OCI-LY3 (cell line): Measurements from ENCODE around the gene JAKMIP2.

Experiments used
- H2AFZ ChIP-seq: fragments of 200-600, 300-600 bp; shearing (Covaris generic); 2 replicates; pipeline ENCODE4 v1.6.0; 2014; ENCODE audit warnings: antibody characterized with exemption, low read depth, low read length
- H3K27ac ChIP-seq: fragments of 200-600, 300-600 bp; sonication (generic); 2 replicates; pipeline ENCODE4 v1.5.1; 2014; ENCODE audit warnings: mild to moderate bottlenecking, low read length, moderate library complexity, mixed read lengths
- H3K27me3 ChIP-seq: fragments of 200-600, 300-600 bp; sonication (generic); 2 replicates; pipeline ENCODE4 v1.6.1; 2014; ENCODE audit warnings: low read depth, low read length, mixed read lengths
- H3K36me3 ChIP-seq: fragments of 200-600, 300-600 bp; sonication (generic); replicated peaks from 2 replicates; pipeline ENCODE3; 2014; ENCODE audit warnings: low read depth, low read length, mixed read lengths
- H3K4me1 ChIP-seq: fragments of 300-600, 200-600 bp; sonication (generic); 2 replicates; pipeline ENCODE4 v1.6.1; 2014; ENCODE audit warnings: low read length, mixed read lengths
- H3K4me2 ChIP-seq: fragments of 200-600, 300-600 bp; sonication (generic); 2 replicates; pipeline ENCODE4 v1.6.1; 2014; ENCODE audit warnings: low read length, mixed read lengths
- H3K4me3 ChIP-seq: fragments of 300-600, 200-600 bp; sonication (generic); 2 replicates; pipeline ENCODE4 v1.5.1; 2014; ENCODE audit warnings: antibody characterized with exemption, mild to moderate bottlenecking, low read length, moderate library complexity
- H3K79me2 ChIP-seq: fragments of 300-600, 200-600 bp; shearing (Covaris generic); 2 replicates; pipeline ENCODE4 v1.6.1; 2014; ENCODE audit warnings: mild to moderate bottlenecking, low read length, mixed read lengths
- H3K9ac ChIP-seq: fragments of 300-600, 200-600 bp; shearing (Covaris generic); 2 replicates; pipeline ENCODE4 v1.6.0; 2014; ENCODE audit warnings: mild to moderate bottlenecking, low read length, moderate library complexity
- H3K9me3 ChIP-seq: fragments of 200-600, 300-600 bp; shearing (Covaris generic); 2 replicates; pipeline ENCODE4 v1.6.1; 2014; ENCODE audit warnings: low read length, mixed read lengths; ENCODE audit not compliant: insufficient read depth
- H4K20me1 ChIP-seq: fragments of 200-600, 300-600 bp; sonication (generic); 2 replicates; pipeline ENCODE4 v1.6.1; 2016; ENCODE audit warnings: low read length, mixed read lengths; ENCODE audit not compliant: insufficient read depth
- CTCF ChIP-seq: fragments of 200-600, 300-600 bp; sonication (generic); IDR thresholded peaks from 2 replicates; pipeline ENCODE4 v1.5.1; 2014; ENCODE audit warnings: antibody characterized with exemption, low read length, low read depth
- EZH2phosphoT487 ChIP-seq: fragments of 200-600 bp; shearing (Covaris generic); IDR thresholded peaks from 2 replicates; pipeline ENCODE4 v1.6.1; 2018; ENCODE audit warnings: antibody characterized with exemption, mixed run types, low read depth

Gene JAKMIP2

GRCh38 chr5:147819261-147819770, 36.8 kb upstream of the JAKMIP2 start:
- 0 out of 2 replicates have a peak, but pooled peaks cover 6% of the 10 kb centered on the region for H3K27me3 ChIP-seq
- no peak overlapping the region for H3K4me3 ChIP-seq
- H3K4me1 ChIP-seq = no peaks in the 10 kb centered on the region
- H3K4me2 ChIP-seq = no peak overlapping the region
- no peak overlapping the region for H2AFZ ChIP-seq
- no peaks in the 10 kb centered on the region for H3K79me2 ChIP-seq
- H3K9me3 ChIP-seq = no peaks in the 10 kb centered on the region
- H4K20me1 ChIP-seq = no peaks in the 10 kb centered on the region
- H3K36me3 ChIP-seq = no peaks in the 10 kb centered on the region
- TF ChIP-seq CTCF (no peak), EZH2phosphoT487 (no peak)
- no peak overlapping the region for H3K9ac ChIP-seq
- no peak overlapping the region for H3K27ac ChIP-seq

- Histone ChIP-seq H2AFZ (no peak overlapping the region), H3K9ac (no peak overlapping the region), H3K4me3 (no peak overlapping the region), H3K4me1 (no peaks in the 10 kb centered on the region), H3K4me2 (no peak overlapping the region), H3K9me3 (no peaks in the 10 kb centered on the region), H3K36me3 (no peaks in the 10 kb centered on the region), H4K20me1 (no peaks in the 10 kb centered on the region), H3K79me2 (no peaks in the 10 kb centered on the region), H3K27me3 (0 out of 2 replicates have a peak, but pooled peaks cover 6% of the 10 kb centered on the region), H3K27ac (no peak overlapping the region)
- TF ChIP-seq CTCF = no peak
- TF ChIP-seq EZH2phosphoT487 = no peak
These were observed 35.8 kb upstream of the JAKMIP2 start for GRCh38 chr5:147818290-147818689.

- TF ChIP-seq CTCF = no peak
- no peak for TF ChIP-seq EZH2phosphoT487
- no peaks in the 10 kb centered on the region for H3K36me3 ChIP-seq
- no peaks in the 10 kb centered on the region for H3K4me1 ChIP-seq
- H3K79me2 ChIP-seq = no peaks in the 10 kb centered on the region
- no peak overlapping the region for H2AFZ ChIP-seq
- no peaks in the 10 kb centered on the region for H3K27me3 ChIP-seq
- no peak overlapping the region for H3K4me3 ChIP-seq
- no peaks in the 10 kb centered on the region for H4K20me1 ChIP-seq
- H3K9me3 ChIP-seq = no peaks in the 10 kb centered on the region
- H3K4me2 ChIP-seq = no peak overlapping the region
- no peak overlapping the region for H3K9ac ChIP-seq
- H3K27ac ChIP-seq = no peak overlapping the region
These were observed 31.2 kb upstream of the JAKMIP2 start for GRCh38 chr5:147813696-147814095.

- no peaks in the 10 kb centered on the region for H4K20me1 ChIP-seq
- H3K4me1 ChIP-seq = peaks cover 6% of the 10 kb centered on the region
- H3K27me3 ChIP-seq = no peaks in the 10 kb centered on the region
- TF ChIP-seq CTCF = no peak
- TF ChIP-seq EZH2phosphoT487 = no peak
- H3K27ac ChIP-seq = no peak overlapping the region
- H3K4me3 ChIP-seq = no peak overlapping the region
- no peaks in the 10 kb centered on the region for H3K79me2 ChIP-seq
- no peak overlapping the region for H2AFZ ChIP-seq
- H3K4me2 ChIP-seq = no peak overlapping the region
- H3K36me3 ChIP-seq = no peaks in the 10 kb centered on the region
- no peak overlapping the region for H3K9ac ChIP-seq
- no peaks in the 10 kb centered on the region for H3K9me3 ChIP-seq
These were observed 27.5 kb upstream of the JAKMIP2 start for GRCh38 chr5:147809830-147810666.
